ENCODE results near the gene PDZD4.

Gene PDZD4

GRCh38 chrX:153829799-153830639 is at the start of gene PDZD4:
Gene PDZD4, minus strand, starts transcription at chrX:153830544. Its CDS starts 246 bp downstream, at chrX:153830298.
- TF ChIP-seq CTCF (conservative IDR thresholded peaks at IDR 0.05; ENCODE audit: low read depth, low read length): no peak
- DNase-seq (ENCODE audit: low read depth): no peak
- H3K4me3 ChIP-seq (ENCODE audit: low read length): no peak within 1 kb of the TSS

DNA sequence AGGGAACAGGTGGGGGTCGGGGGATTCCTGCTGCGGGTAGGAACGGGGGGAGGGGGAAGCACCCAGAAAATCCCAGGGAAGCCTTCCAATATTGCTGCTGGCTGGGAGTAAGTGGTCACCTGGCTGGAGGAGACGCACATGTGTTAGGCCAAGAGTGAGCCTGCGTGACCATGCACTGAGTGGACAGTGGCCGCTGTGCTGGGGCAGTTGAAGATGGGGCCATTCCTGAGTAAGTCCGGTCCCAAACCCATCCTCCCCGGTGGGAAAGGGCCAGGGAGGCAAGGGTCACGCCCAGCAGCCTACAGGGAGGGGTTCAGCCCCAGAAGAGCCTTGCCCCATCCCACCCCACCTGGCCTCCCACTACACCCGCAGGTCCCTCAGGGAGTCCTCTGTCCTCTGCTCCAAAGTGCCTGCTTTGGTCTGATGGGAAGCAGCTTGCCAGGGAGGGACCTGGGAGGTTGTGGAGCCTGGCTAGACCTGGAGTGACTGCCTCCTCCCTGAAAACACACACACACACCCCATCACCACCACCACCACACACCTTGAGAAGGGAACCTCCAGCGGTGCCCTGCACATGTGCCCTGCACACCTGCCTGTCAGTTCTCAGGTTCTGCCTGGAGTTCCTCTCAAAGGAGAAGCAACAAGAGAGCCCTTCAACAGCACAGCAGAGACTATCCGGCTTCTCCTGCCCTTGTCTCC is 49.5 kb upstream of the PDZD4 start:
- no peak for TF ChIP-seq CTCF (conservative IDR thresholded peaks at IDR 0.05; ENCODE audit: low read depth, low read length)
- DNase-seq (ENCODE audit: low read depth): no peak
- H3K4me3 ChIP-seq (ENCODE audit: low read length): no peak overlapping the region

DNA sequence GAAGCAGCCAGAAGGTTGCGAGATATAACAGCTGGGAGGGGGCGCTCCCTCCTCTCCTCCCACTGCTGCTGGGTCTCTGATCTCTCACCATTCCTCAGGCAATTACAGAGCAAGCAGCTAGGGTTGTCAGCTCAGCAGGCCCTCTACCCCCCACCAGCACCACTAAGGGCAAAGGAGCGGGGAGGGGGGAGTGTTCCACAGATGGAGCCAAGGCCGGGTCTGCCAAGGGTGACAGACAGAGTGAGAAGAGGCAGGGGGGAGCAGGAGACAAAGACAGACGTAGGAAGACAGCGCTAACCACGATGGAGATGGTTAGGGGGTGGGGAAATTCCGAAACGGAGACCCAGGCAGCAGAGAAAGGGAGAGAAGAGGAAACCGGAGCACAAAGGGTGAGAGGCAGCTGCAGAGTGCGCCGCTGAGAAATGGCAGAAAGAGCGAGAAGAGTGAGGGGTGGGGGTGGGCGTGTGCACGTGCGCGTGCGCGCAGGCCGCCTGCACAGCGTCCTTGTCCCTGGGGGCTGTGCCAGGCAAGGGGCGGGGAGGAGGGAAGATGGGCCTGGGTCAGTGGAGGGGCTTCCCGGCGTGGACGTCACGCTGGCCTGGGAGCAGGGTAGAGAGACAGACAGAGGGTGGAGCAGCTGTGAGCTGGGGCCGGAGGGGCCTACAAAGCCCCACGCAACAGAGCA is 48.8 kb upstream of the PDZD4 start:
- TF ChIP-seq CTCF (conservative IDR thresholded peaks at IDR 0.05; ENCODE audit: low read depth, low read length): no peak

GRCh38 chrX:153878345-153878744 is 48.0 kb upstream of the PDZD4 start:
- H3K4me3 ChIP-seq (ENCODE audit: low read length): no peak overlapping the region
- no peak for TF ChIP-seq CTCF (conservative IDR thresholded peaks at IDR 0.05; ENCODE audit: low read depth, low read length)
- DNase-seq (ENCODE audit: low read depth): no peak

More for the DNA sequence above, 48.8 kb upstream of the PDZD4 start:
- H3K4me3 ChIP-seq (ENCODE audit: low read length): no peak overlapping the region
- DNase-seq (ENCODE audit: low read depth): no peak

DNA sequence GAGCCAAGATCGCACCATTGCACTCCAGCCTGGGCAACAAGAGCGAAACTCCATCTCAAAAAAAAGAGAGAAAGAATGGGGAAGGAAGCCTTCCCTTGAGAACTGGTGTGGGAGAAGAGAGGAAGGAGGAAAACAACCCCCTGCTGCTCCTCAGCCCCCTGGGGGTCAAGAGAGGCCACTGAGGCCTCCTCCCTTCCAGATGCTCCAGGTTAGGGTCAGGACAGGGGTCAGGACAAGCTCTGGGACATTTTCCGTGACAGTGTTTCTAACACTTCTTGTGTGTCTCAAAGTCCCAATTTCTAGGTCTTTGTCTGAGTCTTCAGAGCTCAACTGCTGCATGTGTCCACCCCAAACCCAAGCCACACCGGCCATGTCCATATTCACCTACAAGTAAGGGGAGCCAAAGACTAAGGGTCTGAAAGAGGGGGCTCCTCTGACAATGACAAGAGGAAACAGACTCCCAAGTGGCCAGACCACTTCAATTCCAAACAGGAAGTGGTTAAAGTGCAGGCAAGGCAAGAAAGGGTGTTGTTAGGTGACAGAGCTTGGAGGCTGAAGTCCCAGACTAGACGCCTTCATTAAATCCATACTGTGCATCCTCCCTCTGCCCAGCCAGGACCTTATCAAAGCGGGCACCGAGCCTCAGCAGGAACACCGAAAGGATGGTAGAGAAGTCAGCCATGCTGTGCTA is 47.4 kb upstream of the PDZD4 start:
- DNase-seq (ENCODE audit: low read depth): no peak
- no peak for TF ChIP-seq CTCF (conservative IDR thresholded peaks at IDR 0.05; ENCODE audit: low read depth, low read length)
- no peak overlapping the region for H3K4me3 ChIP-seq (ENCODE audit: low read length)

GRCh38 chrX:153876112-153876491 is 45.8 kb upstream of the PDZD4 start:
- DNase-seq (ENCODE audit: low read depth): no peak
- H3K4me3 ChIP-seq (ENCODE audit: low read length): no peak overlapping the region
- TF ChIP-seq CTCF (conservative IDR thresholded peaks at IDR 0.05; ENCODE audit: low read depth, low read length): no peak
